Effector memory CD4-positive, alpha-beta T cell (primary cell): ENCODE measurements around the gene PITPNM3.

Experiments used
- DNase-seq, 3 donors: peaks; one replicate each; pipeline ENCODE4 v3.0.0-alpha.2; 2020
- H3K27ac ChIP-seq: 2 replicates; pipeline ENCODE4 v1.7.0; 2013; ENCODE audit warnings: mild to moderate bottlenecking, low read length, moderate library complexity; ENCODE audit not compliant: insufficient read depth, poor library complexity, severe bottlenecking
- H3K27me3 ChIP-seq: replicated peaks from 2 replicates; pipeline ENCODE4 v1.7.0; 2013; ENCODE audit warnings: mild to moderate bottlenecking, low read length; ENCODE audit not compliant: insufficient read depth, control insufficient read depth, poor library complexity, severe bottlenecking
- H3K36me3 ChIP-seq: 2 replicates; pipeline ENCODE4 v1.7.0; 2013; ENCODE audit warnings: mild to moderate bottlenecking, low read length, moderate library complexity; ENCODE audit not compliant: control insufficient read depth, insufficient read depth
- H3K4me1 ChIP-seq: 2 replicates; pipeline ENCODE4 v1.7.0; 2013; ENCODE audit warnings: low read length, mild to moderate bottlenecking; ENCODE audit not compliant: control insufficient read depth, insufficient read depth, poor library complexity, severe bottlenecking
- H3K4me3 ChIP-seq: 2 replicates; pipeline ENCODE4 v1.7.0; 2013; ENCODE audit warnings: low read length, low read depth, mild to moderate bottlenecking; ENCODE audit not compliant: insufficient read depth, poor library complexity, severe bottlenecking
- H3K9me3 ChIP-seq: 2 replicates; pipeline ENCODE4 v1.7.0; 2013; ENCODE audit warnings: mild to moderate bottlenecking, low read length, moderate library complexity; ENCODE audit not compliant: control insufficient read depth

Gene PITPNM3

GRCh38 chr17:6495450-6496115 lies 60.8 kb downstream of the PITPNM3 start:
- no peaks in the 10 kb centered on the region for H3K9me3 ChIP-seq
- no peak overlapping the region for H3K4me3 ChIP-seq
- no peaks in the 10 kb centered on the region for H3K4me1 ChIP-seq
- DNase-seq, result no peak
- H3K36me3 ChIP-seq, result no peaks in the 10 kb centered on the region
- H3K27ac ChIP-seq, result no peak overlapping the region
- H3K27me3 ChIP-seq, result no peaks in the 10 kb centered on the region

- H3K4me1 ChIP-seq, result no peaks in the 10 kb centered on the region
- H3K27ac ChIP-seq, result no peak overlapping the region
- H3K4me3 ChIP-seq, result no peak overlapping the region
- no peaks in the 10 kb centered on the region for H3K36me3 ChIP-seq
- H3K27me3 ChIP-seq, result no peaks in the 10 kb centered on the region
- no peak for DNase-seq
- no peaks in the 10 kb centered on the region for H3K9me3 ChIP-seq
Observed at GRCh38 chr17:6494239-6494941, 62.0 kb downstream of the PITPNM3 start.

- no peak overlapping the region for H3K27ac ChIP-seq
- H3K36me3 ChIP-seq, result no peaks in the 10 kb centered on the region
- no peaks in the 10 kb centered on the region for H3K4me1 ChIP-seq
- no peak for DNase-seq
- no peaks in the 10 kb centered on the region for H3K27me3 ChIP-seq
- H3K4me3 ChIP-seq, result no peak overlapping the region
- H3K9me3 ChIP-seq, result no peaks in the 10 kb centered on the region
Observed at GRCh38 chr17:6492892-6493674, 63.3 kb downstream of the PITPNM3 start.

GRCh38 chr17:6491071-6491700 lies 65.2 kb downstream of the PITPNM3 start:
- Histone ChIP-seq H3K36me3 (no peaks in the 10 kb centered on the region), H3K4me1 (no peaks in the 10 kb centered on the region), H3K27ac (no peak overlapping the region)

GRCh38 chr17:6489016-6489550 lies 67.3 kb downstream of the PITPNM3 start:
- H3K9me3 ChIP-seq, result no peaks in the 10 kb centered on the region
- no peaks in the 10 kb centered on the region for H3K36me3 ChIP-seq
- H3K4me1 ChIP-seq, result no peaks in the 10 kb centered on the region
- no peak for DNase-seq
- no peak overlapping the region for H3K27ac ChIP-seq
- H3K27me3 ChIP-seq, result peaks cover 8% of the 10 kb centered on the region
- H3K4me3 ChIP-seq, result no peak overlapping the region

More at GRCh38 chr17:6491071-6491700, 65.2 kb downstream of the PITPNM3 start:
- no peak for DNase-seq
- H3K9me3 ChIP-seq, result no peaks in the 10 kb centered on the region
- H3K27me3 ChIP-seq, result peaks cover 8% of the 10 kb centered on the region
- no peak overlapping the region for H3K4me3 ChIP-seq

- no peak overlapping the region for H3K4me3 ChIP-seq
- DNase-seq, result no peak
- H3K4me1 ChIP-seq, result no peaks in the 10 kb centered on the region
- H3K27me3 ChIP-seq, result peaks cover 8% of the 10 kb centered on the region
- no peak overlapping the region for H3K27ac ChIP-seq
- H3K36me3 ChIP-seq, result no peaks in the 10 kb centered on the region
- H3K9me3 ChIP-seq, result no peaks in the 10 kb centered on the region
Observed at GRCh38 chr17:6488008-6488539, 68.3 kb downstream of the PITPNM3 start.

GRCh38 chr17:6487251-6488007 lies 68.9 kb downstream of the PITPNM3 start:
- Histone ChIP-seq H3K4me3 (no peak overlapping the region), H3K9me3 (no peaks in the 10 kb centered on the region), H3K27ac (no peak overlapping the region), H3K36me3 (no peaks in the 10 kb centered on the region), H3K4me1 (no peaks in the 10 kb centered on the region), H3K27me3 (peaks cover 8% of the 10 kb centered on the region)
- no peak for DNase-seq

GRCh38 chr17:6485646-6486412 lies 70.5 kb downstream of the PITPNM3 start:
- Histone ChIP-seq H3K4me1 (no peaks in the 10 kb centered on the region), H3K9me3 (no peaks in the 10 kb centered on the region), H3K4me3 (no peak overlapping the region), H3K36me3 (no peaks in the 10 kb centered on the region), H3K27ac (no peak overlapping the region), H3K27me3 (peaks cover 8% of the 10 kb centered on the region)
- no peak for DNase-seq
